WTC11 (cell line): Measurements from ENCODE around the gene C19orf85. TPM values are rescaled to one million over a fixed set of nuclear protein-coding genes. Genes with fewer than 3 reads are reported as not detected.

Experiments used
- ATAC-seq: fragments of 200-7000 bp; cut with Tn5 transposase; 2 replicates; pipeline ENCODE4 v1.10.0; 2021; ENCODE audit warnings: mild to moderate bottlenecking, moderate library complexity
- CTCF ChIA-PET: fragments of 300-600 bp; sonication (Branson Sonifier 250); formaldehyde crosslinking; loops from one replicate; lab custom pipeline; 2021; ENCODE audit warnings: antibody characterized with exemption; lab: Charles Lee
- POLR2A ChIA-PET: fragments of 350-600 bp; sonication (Branson Sonifier 250); formaldehyde crosslinking; loops from one replicate; lab custom pipeline; 2021; ENCODE audit warnings: antibody characterized with exemption; lab: Charles Lee
- DNase-seq: peaks from one replicate; pipeline ENCODE4 v3.0.0; 2021; ENCODE audit warnings: low spot score
- H3K27ac Mint-ChIP-seq: 2 replicates; pipeline ENCODE4 v1.8.0; 2021; ENCODE audit warnings: mixed read lengths
- H3K27me3 Mint-ChIP-seq: 2 replicates; pipeline ENCODE4 v1.8.0; 2021; ENCODE audit warnings: low read depth, mild to moderate bottlenecking, moderate library complexity, mixed read lengths
- H3K36me3 Mint-ChIP-seq: 2 replicates; pipeline ENCODE4 v1.8.0; 2021; ENCODE audit warnings: mixed read lengths
- H3K4me1 Mint-ChIP-seq: 2 replicates; pipeline ENCODE4 v1.8.0; 2022; ENCODE audit warnings: mixed read lengths
- H3K4me3 Mint-ChIP-seq: 2 replicates; pipeline ENCODE4 v1.8.0; 2021; ENCODE audit warnings: mild to moderate bottlenecking, moderate library complexity, mixed read lengths
- H3K9me3 Mint-ChIP-seq: 2 replicates; pipeline ENCODE4 v1.8.0; 2021; ENCODE audit warnings: mixed read lengths
- CREB1 ChIP-seq: sonication (generic); formaldehyde crosslinking; IDR thresholded peaks from 2 replicates; pipeline ENCODE4 v1.8.0; 2023; ENCODE audit warnings: mild to moderate bottlenecking, missing genetic modification reagents
- ESRRA ChIP-seq: sonication (generic); formaldehyde crosslinking; IDR thresholded peaks from 2 replicates; pipeline ENCODE4 v1.8.1; 2022; ENCODE audit warnings: mild to moderate bottlenecking, missing genetic modification reagents, borderline replicate concordance
- NFATC4 ChIP-seq: fragments of 250-450 bp; sonication (Bioruptor Pico); IDR thresholded peaks from 2 replicates; pipeline ENCODE4 v1.9.0; 2021; ENCODE audit warnings: mild to moderate bottlenecking
- NR2C2 ChIP-seq: sonication (generic); formaldehyde crosslinking; IDR thresholded peaks from 2 replicates; pipeline ENCODE4 v1.8.0; 2022; ENCODE audit warnings: mild to moderate bottlenecking, missing genetic modification reagents
- RORB ChIP-seq: fragments of 250-450 bp; sonication (Bioruptor Pico); IDR thresholded peaks from 2 replicates; pipeline ENCODE4 v1.9.0; 2021; ENCODE audit warnings: mild to moderate bottlenecking
- TP53 ChIP-seq: sonication (generic); formaldehyde crosslinking; IDR thresholded peaks from 2 replicates; pipeline ENCODE4 v1.8.1; 2023; ENCODE audit warnings: mild to moderate bottlenecking, missing genetic modification reagents
- ZNF219 ChIP-seq: sonication (generic); formaldehyde crosslinking; IDR thresholded peaks from 2 replicates; pipeline ENCODE4 v1.8.0; 2023; ENCODE audit warnings: missing genetic modification reagents, mild to moderate bottlenecking, borderline replicate concordance
- ZNF423 ChIP-seq: fragments of 250-450 bp; sonication (Bioruptor Pico); IDR thresholded peaks from 2 replicates; pipeline ENCODE4 v2.1.2; 2022; ENCODE audit warnings: mild to moderate bottlenecking, moderate library complexity
- total RNA-seq: library from RNA; stranded (reverse); gene quantifications from 3 replicates; pipeline ENCODE4 v1.2.3, GENCODE V29; 2021
- TF ChIP-seq, protein P1 (sequence below): sonication (generic); formaldehyde crosslinking; IDR thresholded peaks from 2 replicates; pipeline ENCODE4 v1.8.1; 2022; ENCODE audit warnings: low read depth, missing genetic modification reagents, borderline replicate concordance
- TF ChIP-seq, protein P2 (sequence below): sonication (generic); formaldehyde crosslinking; IDR thresholded peaks from 2 replicates; pipeline ENCODE4 v1.8.1; 2022; ENCODE audit warnings: low read depth, mild to moderate bottlenecking, moderate library complexity, missing genetic modification reagents, borderline replicate concordance
- TF ChIP-seq, protein P3 (sequence below): sonication (generic); formaldehyde crosslinking; IDR thresholded peaks from 2 replicates; pipeline ENCODE4 v1.8.1; 2023; ENCODE audit warnings: mild to moderate bottlenecking, missing genetic modification reagents
- TF ChIP-seq, protein P4 (sequence below): fragments of 250-450 bp; sonication (Bioruptor Pico); IDR thresholded peaks from 2 replicates; pipeline ENCODE4 v1.9.0; 2021; ENCODE audit warnings: mild to moderate bottlenecking
- TF ChIP-seq, protein P5 (sequence below): sonication (generic); formaldehyde crosslinking; IDR thresholded peaks from 2 replicates; pipeline ENCODE4 v1.8.1; 2023; ENCODE audit warnings: mild to moderate bottlenecking, missing genetic modification reagents
- TF ChIP-seq, protein P6 (sequence below): fragments of 250-450 bp; sonication (Bioruptor Pico); IDR thresholded peaks from 2 replicates; pipeline ENCODE4 v1.9.0; 2021; ENCODE audit warnings: moderate library complexity, mild to moderate bottlenecking, inconsistent platforms, borderline replicate concordance

Gene C19orf85
- total RNA-seq, 1 experiment from 2014 or later, result 2.2 TPM

DNA sequence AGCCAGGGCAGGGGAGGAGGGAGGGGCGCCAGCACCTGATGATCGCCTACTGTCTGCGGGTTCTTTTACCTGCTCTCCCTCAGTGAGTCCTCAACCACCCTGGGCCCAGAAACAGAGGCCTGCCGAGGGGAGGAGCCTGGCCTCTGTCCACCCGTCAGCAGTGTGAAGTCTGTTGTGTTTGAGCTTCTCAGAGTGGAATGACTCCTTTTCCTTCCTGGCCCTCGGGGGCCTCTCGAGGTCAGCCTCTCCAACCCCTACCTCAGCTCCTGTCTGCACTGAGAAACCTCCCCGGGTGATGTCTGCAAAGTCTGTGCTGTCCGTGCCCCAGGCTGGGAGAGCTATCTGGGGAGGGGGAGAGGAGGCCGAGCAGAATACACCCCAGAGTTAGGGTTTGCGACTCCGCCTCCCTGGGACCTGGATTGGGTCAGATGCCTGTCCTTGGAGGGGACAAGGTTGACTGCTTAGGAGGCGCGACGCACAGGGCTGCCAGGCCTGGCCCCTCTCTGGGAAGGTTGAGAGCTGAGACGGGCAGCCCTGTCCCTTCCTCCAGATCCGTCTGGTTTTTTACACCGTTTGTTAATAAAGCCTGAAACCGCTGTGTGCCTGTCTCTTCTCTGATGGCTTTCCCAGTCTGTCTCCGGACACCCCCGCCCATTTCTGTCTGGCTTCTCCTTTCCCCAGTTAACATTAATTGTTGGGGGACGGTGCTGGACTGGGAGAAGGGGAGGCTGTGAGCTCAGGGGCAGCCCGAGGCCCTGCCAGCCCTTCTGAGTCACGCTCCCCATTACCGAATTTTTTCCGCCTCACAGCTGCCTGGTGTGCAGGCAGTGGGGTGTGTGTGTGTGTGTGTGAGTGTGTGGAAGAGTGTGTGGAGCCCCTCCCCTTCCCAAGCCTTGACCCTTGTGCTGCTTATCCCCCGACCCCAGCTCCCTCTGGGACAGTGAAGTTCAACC, 22.7 kb upstream of the C19orf85 start (continued):
- TF ChIP-seq, protein P1, sequence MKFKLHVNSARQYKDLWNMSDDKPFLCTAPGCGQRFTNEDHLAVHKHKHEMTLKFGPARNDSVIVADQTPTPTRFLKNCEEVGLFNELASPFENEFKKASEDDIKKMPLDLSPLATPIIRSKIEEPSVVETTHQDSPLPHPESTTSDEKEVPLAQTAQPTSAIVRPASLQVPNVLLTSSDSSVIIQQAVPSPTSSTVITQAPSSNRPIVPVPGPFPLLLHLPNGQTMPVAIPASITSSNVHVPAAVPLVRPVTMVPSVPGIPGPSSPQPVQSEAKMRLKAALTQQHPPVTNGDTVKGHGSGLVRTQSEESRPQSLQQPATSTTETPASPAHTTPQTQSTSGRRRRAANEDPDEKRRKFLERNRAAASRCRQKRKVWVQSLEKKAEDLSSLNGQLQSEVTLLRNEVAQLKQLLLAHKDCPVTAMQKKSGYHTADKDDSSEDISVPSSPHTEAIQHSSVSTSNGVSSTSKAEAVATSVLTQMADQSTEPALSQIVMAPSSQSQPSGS (CRISPR knock-in tag), result no peak
- TF ChIP-seq, protein P2, sequence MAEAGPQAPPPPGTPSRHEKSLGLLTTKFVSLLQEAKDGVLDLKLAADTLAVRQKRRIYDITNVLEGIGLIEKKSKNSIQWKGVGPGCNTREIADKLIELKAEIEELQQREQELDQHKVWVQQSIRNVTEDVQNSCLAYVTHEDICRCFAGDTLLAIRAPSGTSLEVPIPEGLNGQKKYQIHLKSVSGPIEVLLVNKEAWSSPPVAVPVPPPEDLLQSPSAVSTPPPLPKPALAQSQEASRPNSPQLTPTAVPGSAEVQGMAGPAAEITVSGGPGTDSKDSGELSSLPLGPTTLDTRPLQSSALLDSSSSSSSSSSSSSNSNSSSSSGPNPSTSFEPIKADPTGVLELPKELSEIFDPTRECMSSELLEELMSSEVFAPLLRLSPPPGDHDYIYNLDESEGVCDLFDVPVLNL (CRISPR knock-in tag), result no peak
- TF ChIP-seq ZNF423 (no peak), TP53 (CRISPR knock-in tag) (no peak), ESRRA (CRISPR knock-in tag) (no peak), RORB (CRISPR knock-in tag) (no peak), NFATC4 (CRISPR knock-in tag) (no peak)
- TF ChIP-seq, protein P3, sequence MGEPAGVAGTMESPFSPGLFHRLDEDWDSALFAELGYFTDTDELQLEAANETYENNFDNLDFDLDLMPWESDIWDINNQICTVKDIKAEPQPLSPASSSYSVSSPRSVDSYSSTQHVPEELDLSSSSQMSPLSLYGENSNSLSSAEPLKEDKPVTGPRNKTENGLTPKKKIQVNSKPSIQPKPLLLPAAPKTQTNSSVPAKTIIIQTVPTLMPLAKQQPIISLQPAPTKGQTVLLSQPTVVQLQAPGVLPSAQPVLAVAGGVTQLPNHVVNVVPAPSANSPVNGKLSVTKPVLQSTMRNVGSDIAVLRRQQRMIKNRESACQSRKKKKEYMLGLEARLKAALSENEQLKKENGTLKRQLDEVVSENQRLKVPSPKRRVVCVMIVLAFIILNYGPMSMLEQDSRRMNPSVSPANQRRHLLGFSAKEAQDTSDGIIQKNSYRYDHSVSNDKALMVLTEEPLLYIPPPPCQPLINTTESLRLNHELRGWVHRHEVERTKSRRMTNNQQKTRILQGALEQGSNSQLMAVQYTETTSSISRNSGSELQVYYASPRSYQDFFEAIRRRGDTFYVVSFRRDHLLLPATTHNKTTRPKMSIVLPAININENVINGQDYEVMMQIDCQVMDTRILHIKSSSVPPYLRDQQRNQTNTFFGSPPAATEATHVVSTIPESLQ (CRISPR knock-in tag), result no peak
- TF ChIP-seq, protein P4, sequence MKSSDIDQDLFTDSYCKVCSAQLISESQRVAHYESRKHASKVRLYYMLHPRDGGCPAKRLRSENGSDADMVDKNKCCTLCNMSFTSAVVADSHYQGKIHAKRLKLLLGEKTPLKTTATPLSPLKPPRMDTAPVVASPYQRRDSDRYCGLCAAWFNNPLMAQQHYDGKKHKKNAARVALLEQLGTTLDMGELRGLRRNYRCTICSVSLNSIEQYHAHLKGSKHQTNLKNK, result no peak
- TF ChIP-seq, protein P5, sequence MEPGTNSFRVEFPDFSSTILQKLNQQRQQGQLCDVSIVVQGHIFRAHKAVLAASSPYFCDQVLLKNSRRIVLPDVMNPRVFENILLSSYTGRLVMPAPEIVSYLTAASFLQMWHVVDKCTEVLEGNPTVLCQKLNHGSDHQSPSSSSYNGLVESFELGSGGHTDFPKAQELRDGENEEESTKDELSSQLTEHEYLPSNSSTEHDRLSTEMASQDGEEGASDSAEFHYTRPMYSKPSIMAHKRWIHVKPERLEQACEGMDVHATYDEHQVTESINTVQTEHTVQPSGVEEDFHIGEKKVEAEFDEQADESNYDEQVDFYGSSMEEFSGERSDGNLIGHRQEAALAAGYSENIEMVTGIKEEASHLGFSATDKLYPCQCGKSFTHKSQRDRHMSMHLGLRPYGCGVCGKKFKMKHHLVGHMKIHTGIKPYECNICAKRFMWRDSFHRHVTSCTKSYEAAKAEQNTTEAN, result no peak
- TF ChIP-seq, protein P6, sequence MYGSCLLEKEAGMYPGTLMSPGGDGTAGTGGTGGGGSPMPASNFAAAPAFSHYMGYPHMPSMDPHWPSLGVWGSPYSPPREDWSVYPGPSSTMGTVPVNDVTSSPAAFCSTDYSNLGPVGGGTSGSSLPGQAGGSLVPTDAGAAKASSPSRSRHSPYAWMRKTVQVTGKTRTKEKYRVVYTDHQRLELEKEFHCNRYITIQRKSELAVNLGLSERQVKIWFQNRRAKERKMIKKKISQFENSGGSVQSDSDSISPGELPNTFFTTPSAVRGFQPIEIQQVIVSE, result no peak

DNA sequence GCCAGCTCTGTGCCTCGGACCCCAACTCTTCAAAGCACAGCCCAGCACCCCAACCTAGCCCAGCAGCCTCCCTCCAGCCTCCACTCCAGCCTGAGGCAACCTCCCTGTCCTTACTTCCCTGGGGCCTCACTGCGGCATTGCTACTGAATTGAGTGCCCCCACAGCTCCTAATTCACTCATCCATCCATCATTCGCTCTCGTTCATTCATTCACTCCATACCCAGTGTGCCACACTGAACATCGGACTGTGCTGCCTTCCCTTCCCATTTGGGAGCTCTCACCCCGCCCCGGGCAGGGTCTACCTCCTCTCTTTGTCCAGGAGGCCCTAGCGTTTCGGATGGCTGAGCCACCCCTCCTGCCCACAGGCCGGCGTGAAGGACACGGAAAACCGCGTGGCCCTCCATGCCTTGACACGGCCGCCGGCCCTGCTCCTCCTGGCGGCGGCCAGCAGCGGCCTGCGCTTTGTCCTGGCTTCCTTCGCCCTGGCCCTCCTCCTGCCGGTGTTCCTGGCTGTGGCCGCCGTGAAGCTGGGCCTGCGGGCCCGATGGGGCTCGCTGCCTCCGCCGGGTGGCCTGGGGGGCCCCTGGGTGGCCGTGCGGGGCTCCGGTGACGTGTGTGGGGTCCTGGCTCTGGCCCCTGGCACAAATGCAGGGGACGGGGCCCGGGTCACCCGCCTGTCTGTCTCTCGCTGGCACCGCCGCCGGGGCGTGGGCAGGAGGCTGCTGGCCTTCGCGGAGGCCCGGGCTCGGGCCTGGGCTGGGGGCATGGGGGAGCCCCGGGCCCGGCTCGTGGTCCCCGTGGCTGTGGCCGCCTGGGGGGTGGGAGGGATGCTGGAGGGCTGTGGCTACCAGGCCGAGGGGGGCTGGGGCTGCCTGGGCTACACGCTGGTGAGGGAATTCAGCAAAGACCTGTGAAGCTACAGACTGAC, 21.8 kb upstream of the C19orf85 start:
- no peak for DNase-seq
- ChIA-PET POLR2A (interaction anchor here (0.5 to 1.3 kb wide), 4 partner anchors 10 to 121 kb away, joined by 4 to 5 read pairs (median 4); partner anchors contain the start of gene ZNF628), CTCF (interaction anchor here (0.9 to 13.5 kb wide), 7 partner anchors 18 to 340 kb away, joined by 3 to 96 read pairs (median 4); partner anchors contain the start of gene ISOC2)
- TF ChIP-seq ZNF219 (no peak), CREB1 (CRISPR knock-in tag) (no peak), NR2C2 (0 out of 2 replicates have a peak, but pooled peaks have one; percentile 27)
- H3K4me1 Mint-ChIP-seq, result peaks cover 19% of the 10 kb centered on the region
- H3K36me3 Mint-ChIP-seq, result no peaks in the 10 kb centered on the region
- peak overlapping the region; percentile 82 for H3K4me3 Mint-ChIP-seq
- H3K9me3 Mint-ChIP-seq, result no peaks in the 10 kb centered on the region
- H3K27me3 Mint-ChIP-seq, result no peaks in the 10 kb centered on the region
- ATAC-seq, result no peak
- peak overlapping the region; percentile 87 for H3K27ac Mint-ChIP-seq
